GM18519 (cell line): ENCODE measurements around the gene PYCR2.
"Not testable (repeated sequence)": the region's sequence is repeated elsewhere in the genome, so short reads cannot be mapped to it uniquely, and the experiment has no call there.

Experiments
- ATAC-seq: cut with Tn5 transposase; IDR thresholded peaks from one replicate; pipeline ENCODE4 v1.9.1; 2021; ENCODE audit warnings: mild to moderate bottlenecking, moderate library complexity; ENCODE audit not compliant: unreplicated experiment, low FRiP score

Gene PYCR2

DNA sequence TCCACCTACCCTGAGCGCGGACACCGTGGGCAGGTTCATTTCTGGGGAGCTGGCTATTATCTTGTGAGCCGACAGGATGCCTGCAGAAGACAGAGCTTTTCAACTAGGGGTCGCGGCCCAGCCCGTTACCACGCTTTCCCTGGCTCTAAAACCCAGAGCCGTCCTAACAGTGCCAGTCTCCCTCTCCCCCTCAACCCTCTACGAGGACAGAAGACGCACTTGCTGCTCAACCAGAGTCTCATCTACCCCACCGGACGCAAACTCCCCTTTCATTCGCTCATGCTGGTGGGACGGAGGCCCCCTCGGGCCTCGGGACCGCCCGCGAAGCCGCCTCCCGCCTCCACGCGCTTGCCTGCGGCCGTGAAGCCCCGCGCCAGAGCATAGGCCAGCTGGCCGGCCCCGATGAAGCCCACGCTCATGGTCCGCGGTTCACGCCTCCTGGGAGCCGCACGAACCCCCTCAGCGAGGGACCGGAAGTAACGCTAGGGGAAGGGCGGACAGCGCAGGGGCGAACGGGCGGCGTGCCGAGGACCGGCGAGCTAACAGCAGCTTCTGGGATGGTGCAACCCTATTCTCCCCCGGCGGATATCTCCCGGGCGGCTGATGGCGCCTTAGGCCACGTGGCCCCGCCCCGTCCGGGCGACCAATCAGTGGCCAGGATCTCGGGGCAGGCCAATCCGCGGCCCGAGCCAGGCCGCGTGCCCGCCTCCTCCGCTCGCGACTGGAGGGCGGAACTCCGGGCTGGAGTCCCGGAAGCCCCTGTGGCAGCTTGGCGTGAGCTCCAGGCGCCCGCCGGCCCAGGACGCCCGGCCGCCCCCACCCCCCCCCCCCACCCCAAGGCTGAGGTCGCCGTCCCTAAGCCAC is at the start of gene PYCR2:
Gene PYCR2, minus strand, starts transcription at position 559 of the 864 bp plus-strand sequence. Its CDS starts 140 bp downstream, at position 419.
- ATAC-seq: peak; percentile 96

DNA sequence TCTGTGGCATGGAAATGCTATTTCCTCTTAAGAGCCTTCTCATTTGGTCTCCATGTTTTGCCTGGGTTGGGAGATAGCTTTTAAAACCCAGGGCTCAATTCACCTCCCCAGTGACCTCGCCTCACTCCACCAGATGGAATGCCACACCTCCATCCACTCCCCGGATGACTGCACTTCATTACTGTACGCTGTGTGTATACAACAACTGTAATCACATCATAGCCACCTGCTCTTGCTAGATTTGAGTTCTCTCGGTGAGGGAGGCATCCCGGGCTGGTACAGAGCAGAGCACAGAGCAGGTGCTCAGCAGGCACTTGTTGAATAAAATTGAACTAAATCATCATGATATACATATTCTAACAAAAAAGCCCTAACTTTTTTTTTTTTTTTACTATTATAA is 49.1 kb upstream of the PYCR2 start:
- no peak for ATAC-seq

DNA sequence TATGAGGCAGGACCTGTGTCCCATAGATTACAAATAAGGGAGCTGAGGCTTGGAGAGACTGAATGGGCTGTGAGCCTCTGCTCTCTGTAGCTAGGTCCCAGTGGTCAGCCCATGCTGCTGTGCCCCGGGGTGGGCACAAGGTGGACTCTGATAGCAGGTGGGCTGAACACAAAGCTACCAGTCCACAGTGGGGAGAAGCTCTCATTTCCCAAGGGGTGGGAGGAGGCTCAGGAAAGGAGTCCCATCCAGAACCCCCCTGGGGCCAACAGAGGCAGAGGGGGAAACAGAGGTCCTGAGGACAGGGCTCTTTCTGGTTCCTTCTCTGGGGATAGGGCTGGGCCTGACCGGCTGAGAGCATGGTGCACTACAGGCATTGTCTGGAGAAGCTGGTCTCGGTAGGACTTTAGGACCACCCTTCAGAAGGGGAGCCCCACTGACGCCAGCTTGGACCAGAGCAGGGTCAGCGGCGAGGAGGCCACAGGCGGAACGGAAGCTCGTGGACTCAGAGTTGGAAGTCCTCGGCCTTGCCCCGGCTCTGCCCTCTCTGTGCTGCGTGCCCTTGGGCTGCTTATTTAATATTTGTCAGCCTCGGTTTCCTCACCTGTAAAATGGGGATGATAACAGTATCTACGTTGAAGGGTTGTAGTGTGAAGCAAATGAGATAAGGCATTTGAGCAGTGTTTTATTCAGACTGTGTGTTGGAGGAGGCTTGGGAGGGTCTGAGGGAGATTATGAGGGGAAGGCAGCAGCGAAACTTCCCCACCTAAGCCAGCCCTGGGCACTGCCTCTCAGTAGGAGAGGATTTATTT is 48.5 kb upstream of the PYCR2 start:
- ATAC-seq: no peak

DNA sequence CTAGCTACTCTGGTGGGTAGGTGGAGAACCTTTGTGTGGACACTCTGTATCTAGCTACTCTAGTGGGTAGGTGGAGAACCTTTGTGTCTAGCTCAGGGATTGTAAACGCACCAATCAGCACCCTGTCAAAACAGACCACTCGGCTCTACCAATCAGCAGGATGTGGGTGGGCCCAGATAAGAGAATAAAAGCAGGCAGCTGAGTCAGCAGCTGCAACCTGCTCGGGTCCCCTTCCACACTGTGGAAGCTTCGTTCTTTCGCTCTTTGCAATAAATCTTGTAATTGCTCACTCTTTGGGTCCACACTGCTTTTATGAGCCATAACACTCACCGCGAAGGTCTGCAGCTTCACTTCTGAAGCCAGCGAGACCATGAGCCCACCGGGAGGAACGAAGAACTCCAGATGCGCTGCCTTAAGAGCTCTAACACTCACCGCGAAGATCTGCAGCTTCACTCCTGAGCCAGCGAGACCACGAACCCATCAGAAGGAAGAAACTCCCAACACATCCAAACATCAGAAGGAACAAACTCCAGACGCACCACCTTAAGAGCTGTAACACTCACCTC is 46.6 kb upstream of the PYCR2 start:
- ATAC-seq: not testable (repeated sequence)

DNA sequence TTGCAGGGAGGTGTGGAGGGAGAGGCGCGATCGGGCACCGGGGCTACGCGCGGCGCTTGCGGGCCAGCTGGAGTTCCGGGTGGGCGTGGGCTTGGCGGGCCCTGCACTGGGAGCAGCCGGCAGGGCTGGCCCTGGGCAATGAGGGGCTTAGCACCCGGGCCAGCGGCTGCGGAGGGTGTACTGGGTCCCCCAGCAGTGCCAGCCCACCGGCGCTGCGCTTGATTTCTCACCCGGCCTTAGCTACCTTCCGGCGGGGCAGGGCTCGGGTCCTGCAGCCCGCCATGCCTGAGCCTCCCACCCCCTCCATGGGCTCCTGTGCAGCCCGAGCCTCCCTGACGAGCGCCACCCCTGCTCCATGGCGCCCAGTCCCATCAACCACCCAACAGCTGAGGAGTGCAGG is 45.7 kb upstream of the PYCR2 start:
- ATAC-seq: not testable (repeated sequence)

DNA sequence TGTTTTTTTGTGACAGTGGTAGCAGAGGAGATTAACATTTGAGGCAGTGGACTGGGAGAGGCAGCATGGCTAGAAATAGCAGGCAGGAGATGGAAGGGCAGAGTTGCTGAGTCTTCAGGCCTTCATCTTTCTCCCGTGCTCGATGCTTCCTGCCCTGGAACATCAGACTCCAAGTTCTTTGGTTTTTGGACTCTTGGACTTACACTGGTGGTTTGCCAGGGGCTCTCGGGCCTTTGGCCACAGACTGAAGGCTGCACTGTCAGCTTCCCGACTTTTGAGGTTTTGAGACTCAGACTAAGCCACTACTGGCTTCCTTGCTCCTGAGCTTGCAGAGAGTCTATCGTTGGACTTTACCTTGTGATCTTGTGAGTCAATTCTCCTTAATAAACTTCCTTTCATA is 41.2 kb upstream of the PYCR2 start:
- no peak for ATAC-seq

DNA sequence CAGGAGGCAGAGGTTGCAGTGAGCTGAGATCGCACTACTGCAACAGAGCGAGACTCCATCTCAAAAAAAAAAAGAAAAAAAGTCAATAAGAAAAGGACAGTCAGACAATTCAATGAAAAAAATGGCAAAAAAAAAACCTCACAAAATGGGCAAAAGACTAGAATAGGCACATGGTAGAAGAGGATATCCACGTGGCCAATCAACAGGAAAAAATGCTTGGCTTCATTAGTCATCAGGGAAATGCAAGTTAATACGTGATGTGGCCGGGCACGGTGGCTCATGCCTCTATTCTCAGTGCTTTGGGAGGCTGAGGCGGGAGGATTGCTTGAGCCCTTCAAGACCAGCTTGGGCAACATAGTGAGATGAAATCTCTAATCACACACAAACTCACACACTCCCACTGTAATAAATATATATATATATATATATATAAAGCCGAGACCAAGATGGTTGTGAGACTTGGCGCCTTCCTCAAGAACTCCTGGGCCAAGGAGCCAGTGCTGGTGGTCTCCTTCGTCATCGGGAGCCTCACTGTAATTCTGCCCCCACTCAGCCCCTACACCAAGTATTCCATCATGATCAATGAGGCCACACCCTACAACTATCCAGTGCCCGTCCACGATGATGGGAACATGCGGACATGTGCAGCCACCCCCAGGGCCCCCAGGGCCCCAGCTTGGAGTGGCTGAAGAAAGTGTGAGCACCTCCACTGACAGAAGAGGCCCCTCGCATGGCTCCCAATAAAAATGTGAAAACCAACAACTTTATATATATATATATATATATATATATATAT is 39.9 kb upstream of the PYCR2 start:
- ATAC-seq: no peak

DNA sequence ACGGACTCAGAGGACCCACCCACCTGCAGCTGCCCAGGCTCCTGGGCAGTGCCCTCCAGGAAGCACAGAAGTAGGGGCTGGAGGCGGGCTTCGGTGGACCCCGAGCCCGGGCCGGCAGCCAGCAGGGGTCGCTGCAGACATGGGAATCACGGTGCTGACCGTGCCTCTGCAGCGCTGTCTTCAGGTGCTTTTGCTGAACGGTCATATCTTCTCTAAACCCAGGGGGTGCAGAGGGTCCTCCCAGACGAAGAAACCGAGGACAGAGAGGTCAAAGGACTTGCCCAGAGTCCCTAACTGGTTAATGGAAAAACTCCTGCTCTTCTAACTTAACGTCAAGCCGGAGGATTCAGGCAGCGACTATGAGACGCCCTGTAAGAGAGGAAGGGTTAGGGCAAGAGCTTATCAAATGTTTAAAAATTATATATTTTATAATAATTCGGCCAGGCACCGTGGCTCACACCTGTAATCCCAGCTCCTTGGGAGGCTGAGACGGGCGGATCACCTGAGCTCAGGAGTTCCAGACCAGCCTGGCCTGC is 38.5 kb upstream of the PYCR2 start:
- ATAC-seq: no peak

DNA sequence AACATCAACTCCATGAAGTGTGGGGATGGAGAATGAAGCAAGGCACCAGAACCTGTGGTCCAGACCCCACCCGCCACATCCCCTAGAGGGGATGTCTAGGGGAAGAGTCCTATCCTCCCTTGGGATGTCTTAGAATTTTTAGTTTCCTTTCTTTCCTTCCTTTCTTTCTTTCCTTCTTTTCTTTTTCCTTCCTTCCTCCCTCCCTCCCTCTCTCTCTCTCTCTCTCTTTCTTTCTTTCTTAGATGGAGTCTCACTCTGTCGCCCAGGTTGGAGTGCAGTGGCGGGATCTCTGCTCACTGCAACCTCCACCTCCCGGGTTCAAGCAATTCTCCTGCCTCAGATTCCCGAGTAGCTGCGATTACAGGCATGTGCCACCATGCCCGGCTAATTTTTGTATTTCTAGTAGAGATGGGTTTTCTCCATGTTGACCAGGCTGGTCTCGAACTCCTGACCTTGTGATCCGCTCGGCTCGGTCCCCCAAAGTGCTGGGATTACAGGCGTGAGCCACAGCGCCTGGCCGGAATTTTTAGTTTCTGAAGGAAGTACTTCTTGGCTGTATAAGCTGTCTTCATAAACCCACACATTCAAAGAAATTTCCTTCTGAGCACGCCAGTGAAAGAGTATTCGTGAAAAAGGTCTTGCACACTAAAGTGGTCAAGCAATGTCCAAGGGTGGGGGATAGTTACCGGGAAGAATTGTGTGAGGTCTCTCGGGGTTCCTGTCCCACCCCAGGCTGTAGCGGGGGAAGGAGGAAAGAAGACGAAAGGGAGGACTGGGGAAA is 37.8 kb upstream of the PYCR2 start:
- no peak for ATAC-seq

DNA sequence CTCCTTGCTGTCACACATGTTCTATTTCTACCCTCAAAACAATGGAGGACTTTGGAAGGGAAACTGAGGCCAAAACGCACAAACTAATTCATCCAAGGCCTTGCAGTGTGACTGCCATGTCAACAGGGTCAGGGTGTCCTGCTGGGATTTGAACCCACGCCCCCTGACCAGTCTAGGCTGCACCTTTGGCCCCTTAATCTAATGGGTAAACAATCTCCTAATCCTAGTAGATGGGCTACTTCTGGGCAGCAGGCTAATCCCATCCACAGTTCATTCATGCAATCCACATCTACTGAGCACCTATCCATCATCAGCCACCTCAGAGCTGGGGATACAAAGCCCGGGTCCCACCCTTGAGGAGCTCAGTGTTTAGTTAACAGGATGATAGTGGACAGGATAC is 34.0 kb upstream of the PYCR2 start:
- ATAC-seq: no peak

DNA sequence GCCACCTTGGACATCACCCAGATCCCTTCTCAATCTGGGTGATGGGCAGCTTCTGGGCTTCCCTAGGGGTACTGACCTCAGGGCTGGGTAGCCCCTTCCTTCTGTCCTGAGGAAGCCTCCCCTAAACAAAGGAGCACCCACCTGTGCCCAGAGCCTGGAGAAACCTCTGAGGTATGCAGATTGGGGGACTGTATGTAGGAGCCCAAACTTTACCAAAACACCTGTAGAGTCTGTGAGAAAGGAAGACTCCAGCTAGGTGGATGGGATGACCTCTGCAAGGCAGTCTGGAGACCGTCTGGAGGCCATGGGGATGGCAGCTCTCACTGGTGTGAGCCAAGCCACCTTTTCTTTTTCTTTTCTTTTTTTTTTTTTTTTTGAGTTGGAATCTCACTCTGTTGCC is 30.7 kb upstream of the PYCR2 start:
- ATAC-seq: no peak

DNA sequence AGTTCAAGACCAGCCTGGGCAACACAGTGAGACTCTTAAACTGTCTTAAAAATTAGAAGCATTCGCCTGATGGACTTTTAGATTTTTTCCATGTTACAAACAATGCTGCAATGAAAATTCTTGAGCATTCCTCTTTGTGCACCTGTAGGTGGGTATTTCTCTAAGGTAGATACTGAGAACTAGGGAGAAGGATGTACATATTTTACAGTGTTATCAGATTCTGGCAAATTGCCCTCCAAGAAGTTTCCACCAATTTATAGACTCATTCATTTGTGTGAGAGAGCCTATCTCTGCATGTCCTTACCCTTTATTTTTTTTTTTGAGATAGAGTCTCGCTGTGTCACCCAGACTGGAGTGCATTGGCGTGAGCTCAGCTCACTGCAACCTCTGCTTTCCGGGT is 29.3 kb upstream of the PYCR2 start:
- no peak for ATAC-seq

DNA sequence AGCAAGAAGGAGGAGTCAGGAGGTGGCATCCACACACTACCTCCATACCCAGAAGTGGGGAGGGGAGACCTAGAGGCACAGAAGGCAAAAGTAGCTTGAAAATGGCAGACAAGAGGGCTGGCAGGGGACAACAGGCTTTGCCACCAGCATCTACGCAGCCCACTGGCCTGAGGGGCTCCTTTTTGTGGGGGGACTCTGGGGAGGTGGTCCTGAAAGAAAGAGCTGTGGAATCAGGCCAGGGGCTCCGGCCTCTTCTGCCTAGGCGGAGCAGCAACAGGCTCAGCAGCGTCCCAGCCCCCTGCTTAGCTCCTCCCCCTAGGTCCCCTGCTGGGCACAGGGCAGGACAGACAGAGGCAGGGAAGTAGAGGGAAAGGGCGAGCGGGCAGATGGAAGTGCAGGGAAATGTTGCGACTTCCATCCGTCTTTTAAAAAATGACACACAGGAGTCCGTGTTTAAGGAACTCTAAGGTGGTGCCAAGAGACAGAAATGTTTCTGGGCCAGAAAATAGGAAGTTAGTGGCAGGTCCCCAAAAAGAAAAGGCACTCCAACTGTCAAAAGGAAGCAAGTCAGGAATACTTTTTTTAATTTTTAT is 27.0 kb upstream of the PYCR2 start:
- no peak for ATAC-seq

DNA sequence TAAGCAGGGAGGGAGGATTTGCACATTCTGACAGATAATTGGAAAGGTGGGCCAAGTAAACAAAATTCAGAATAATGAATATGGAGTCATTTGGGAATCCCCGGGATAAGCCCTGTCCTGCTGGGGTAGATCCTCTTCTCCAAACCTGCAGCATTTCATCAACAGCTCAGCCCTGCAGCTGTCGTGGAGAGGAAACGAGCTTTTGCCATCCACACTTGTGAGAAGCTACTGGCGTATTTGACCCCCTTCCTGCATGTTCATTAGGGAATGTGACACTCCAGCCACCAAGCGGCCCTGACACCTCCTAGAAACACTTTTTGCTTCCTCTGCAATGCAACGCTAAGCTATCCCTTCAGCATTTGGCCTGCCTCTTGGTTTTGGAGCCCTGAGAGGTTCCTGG is 25.0 kb upstream of the PYCR2 start:
- ATAC-seq: no peak

DNA sequence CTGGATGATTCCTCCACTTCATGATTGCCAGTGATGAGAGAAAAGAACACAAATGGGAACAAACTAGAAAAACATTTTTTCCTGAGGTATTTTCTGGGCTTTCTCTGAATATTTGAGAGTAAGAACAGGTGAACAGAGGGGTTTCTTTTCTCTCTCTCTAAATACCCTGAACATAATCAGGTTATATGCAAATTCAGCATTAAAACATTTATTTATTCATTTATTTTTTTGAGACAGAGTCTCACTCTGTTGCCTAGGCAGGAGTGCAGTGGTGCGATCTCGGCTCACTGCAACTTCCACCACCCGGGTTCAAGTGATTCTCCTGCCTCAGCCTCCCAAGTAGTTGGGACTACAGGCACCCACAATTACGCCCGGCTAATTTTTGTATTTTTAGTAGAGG is 22.8 kb upstream of the PYCR2 start:
- no peak for ATAC-seq

DNA sequence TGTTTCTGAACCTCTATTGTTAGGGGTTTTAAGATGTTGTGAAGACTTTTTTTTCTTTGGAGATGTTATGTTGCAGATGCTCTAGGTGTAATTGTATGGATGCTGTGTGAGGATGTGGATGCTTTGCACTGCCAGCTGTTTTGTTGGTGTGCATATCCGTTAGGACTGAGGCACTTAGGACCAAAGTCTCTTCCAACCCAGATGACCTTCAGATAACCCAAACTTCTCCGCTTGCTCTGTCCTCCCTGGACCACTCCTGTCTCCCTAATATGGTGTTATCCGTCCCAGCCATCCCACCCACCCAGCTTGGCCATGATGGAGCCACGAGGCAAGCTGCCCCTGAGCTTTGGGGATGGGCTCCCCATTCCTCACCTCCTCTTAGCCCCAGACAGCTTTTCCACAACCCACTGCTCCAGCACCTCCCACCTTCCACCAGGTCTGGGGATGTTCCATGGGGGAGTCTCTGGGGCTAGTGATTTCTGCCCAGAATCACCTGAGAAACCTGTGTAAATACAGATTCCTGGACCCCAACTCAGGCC is 22.1 kb upstream of the PYCR2 start:
- no peak for ATAC-seq

DNA sequence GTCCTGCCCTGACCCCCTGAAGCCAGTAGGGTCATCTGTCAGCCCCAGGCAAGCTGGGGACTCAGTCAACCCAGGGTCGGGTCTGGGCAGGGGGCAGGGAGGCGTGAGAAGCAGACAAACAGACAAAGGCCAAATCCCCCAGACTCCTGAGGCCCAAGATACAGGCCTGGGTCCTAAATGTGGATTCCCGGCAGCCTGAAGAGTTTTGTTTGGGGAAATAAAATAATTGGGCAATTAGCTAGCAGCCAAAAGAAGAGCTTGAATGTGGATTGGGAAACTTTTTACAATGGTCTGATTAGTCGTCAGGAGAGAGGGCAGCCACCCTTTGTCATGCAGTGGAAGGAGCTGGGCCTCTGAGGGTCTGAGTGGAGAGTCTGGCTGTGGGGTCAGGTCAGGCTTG is 21.5 kb upstream of the PYCR2 start:
- no peak for ATAC-seq

DNA sequence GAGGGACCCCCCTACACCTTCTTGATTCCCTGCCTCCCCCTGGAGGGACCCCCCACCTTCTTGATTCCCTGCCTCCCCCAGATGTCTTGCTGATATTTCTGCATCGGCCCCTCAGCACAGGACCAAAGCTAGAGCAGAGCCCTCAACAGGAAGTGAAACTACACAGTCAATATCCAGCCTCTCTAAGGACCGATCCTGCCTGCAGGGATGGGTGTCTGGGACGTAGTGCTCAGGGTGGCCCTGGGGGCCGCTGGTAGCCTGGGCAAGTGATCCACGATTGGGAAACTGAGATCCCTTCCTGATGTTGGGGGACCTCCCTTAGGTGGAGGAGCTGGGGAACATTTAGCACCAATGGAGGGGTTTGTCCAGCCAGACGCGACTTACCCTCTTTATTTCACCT is 20.9 kb upstream of the PYCR2 start:
- ATAC-seq: peak; percentile 70

DNA sequence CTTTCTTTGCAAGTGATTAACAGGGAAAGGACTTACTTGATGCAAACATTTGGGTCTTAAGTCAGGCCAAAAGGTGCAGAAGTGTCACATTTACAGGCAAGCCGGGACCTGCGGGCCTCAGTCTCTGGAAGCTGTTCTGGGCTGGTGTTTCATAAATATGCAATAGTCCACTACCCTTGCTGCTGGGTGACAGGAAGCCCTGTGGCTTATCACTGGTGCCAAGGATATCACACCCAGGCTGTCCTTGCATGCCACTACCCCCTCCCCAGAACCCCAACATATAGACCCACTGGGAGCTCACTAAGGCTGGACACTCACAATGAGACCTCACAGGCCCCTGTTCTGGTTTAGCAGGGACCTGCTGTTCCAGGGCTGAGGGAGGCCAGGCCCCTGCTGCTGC is 20.3 kb upstream of the PYCR2 start:
- no peak for ATAC-seq
